K562 (cell line): ENCODE results near the gene ITGB2. TPM values are rescaled to one million over a fixed set of nuclear protein-coding genes. Genes with fewer than 3 reads are reported as not detected.

Experiments used
- CBX5 ChIP-seq: IDR thresholded peaks from 2 replicates; pipeline ENCODE4 v1.6.1; 2014; ENCODE audit warnings: low read depth, borderline replicate concordance
- CHD2 ChIP-seq: IDR thresholded peaks from 2 replicates; pipeline ENCODE4 v1.6.1; 2011; ENCODE audit warnings: low read depth, low read length
- ESRRA ChIP-seq: fragments of 450-650 bp; IDR thresholded peaks from 2 replicates; pipeline ENCODE4 v1.6.1; 2014; ENCODE audit warnings: low read depth, mild to moderate bottlenecking, moderate library complexity, borderline replicate concordance
- ID3 ChIP-seq, 2 experiments: fragments of 250-450 bp in 1 of 2; fragments of 450-650 bp in 1 of 2; sonication (Bioruptor Pico) in 1 of 2; IDR thresholded peaks; 2 replicates each; pipeline versions ENCODE4 v1.6.1 to v1.8.0; 2016 to 2021; ENCODE audit warnings: mild to moderate bottlenecking in 2 of 2, moderate library complexity in 2 of 2, missing compliant biosample characterization in 1 of 2, missing genetic modification characterization in 1 of 2
- NR4A1 ChIP-seq, 2 experiments: fragments of 250-450 bp in 1 of 2; fragments of 450-650 bp in 1 of 2; sonication (Bioruptor Pico) in 1 of 2; IDR thresholded peaks; 2 replicates each; pipeline versions ENCODE4 v1.4.0 to v1.6.1; 2016 to 2020; ENCODE audit warnings: mild to moderate bottlenecking in 2 of 2, missing compliant biosample characterization in 1 of 2, missing genetic modification characterization in 1 of 2, moderate library complexity in 1 of 2
- NRF1 ChIP-seq, 2 experiments: fragments of 450-650 bp; IDR thresholded peaks in 1 of 2; conservative IDR thresholded peaks in 1 of 2; 2 replicates each; pipeline ENCODE4 v1.6.1; 2014; ENCODE audit warnings: mild to moderate bottlenecking in 2 of 2
- SRSF1 ChIP-seq: fragments of 200-400 bp; formaldehyde crosslinking; IDR thresholded peaks from 2 replicates; pipeline ENCODE4 v1.6.1; 2017; ENCODE audit warnings: mild to moderate bottlenecking, low read depth, low read length, moderate library complexity
- ZBTB11 ChIP-seq, 3 experiments: fragments of 200-800 bp in 1 of 3; fragments of 250-450 bp in 1 of 3; fragments of 450-650 bp in 1 of 3; sonication (Bioruptor Pico) in 1 of 3; sonication (Bioruptor generic) in 1 of 3; formaldehyde crosslinking in 1 of 3; IDR thresholded peaks; 2 replicates each; pipeline versions ENCODE4 v1.6.1 to v1.8.0; 2016 to 2022; ENCODE audit warnings: mild to moderate bottlenecking in 2 of 3, missing genetic modification characterization in 2 of 3, missing compliant biosample characterization in 1 of 3, moderate library complexity in 1 of 3
- ZNF589 ChIP-seq: fragments of 200-800 bp; sonication (Bioruptor generic); IDR thresholded peaks from 2 replicates; pipeline ENCODE4 v1.6.1; 2016; ENCODE audit warnings: low read depth, missing genetic modification characterization, missing compliant biosample characterization
- polyA plus RNA-seq, 8 experiments: library from polyadenylated mRNA; depleted of rRNA in 4 of 8; stranded (reverse) in 5 of 8; unstranded in 3 of 8; fragments of >200 nt; fragmentation: Nextera tagmentation in 2 of 8; fragmentation: Illumina TruSeq in 1 of 8; extraction: Ambion mirVana in 2 of 8; extraction: Trizol in 1 of 8; gene quantifications; 2 replicates each; pipeline versions ENCODE4 v1.2.1 to v1.2.3, GENCODE V29; 2011 to 2014; ENCODE audit warnings: inconsistent platforms in 1 of 8, missing spikeins in 1 of 8
- total RNA-seq, 7 experiments: library from RNA; depleted of rRNA in 6 of 7; stranded (reverse); fragments of >200 nt in 6 of 7; fragmentation: Illumina TruSeq in 2 of 7; extraction: Trizol in 2 of 7; gene quantifications; 2 replicates each; pipeline versions ENCODE4 v1.2.1 to v1.2.3, GENCODE V29; 2011 to 2021; ENCODE audit warnings: low replicate concordance in 1 of 7
- TF ChIP-seq, protein P1 (sequence below): fragments of 450-650 bp; IDR thresholded peaks from 2 replicates; pipeline ENCODE4 v1.6.1; 2016; ENCODE audit warnings: low read depth

The ITGB2 gene
- total and polyA plus RNA-seq, 9 of the 15 experiments (the other 6 are each of a cell fraction or from before 2014, with no cell fraction given): 0.07 to 1.3 (median 0.51) TPM; not detected in 2

- TF ChIP-seq ID3 (CRISPR knock-in tag; IDR thresholded peaks at IDR 0.05) (no peak), ID3 (tag; IDR thresholded peaks at IDR 0.05) (0 out of 2 replicates have a peak, but pooled peaks have one; percentile 9), CBX5 (no peak), SRSF1 (no peak), ZNF589 (CRISPR knock-in tag) (peak; percentile 31; the same call in 1 of the 2 replicates), NRF1 (conservative IDR thresholded peaks at IDR 0.05 in 1 of 2, IDR thresholded peaks at IDR 0.05 in 1 of 2) (no peak), CHD2 (no peak), ESRRA (0 out of 2 replicates have a peak, but pooled peaks have one; percentile 6), ZBTB11 (CRISPR knock-in tag; IDR thresholded peaks at IDR 0.05) (0 out of 6 replicates have a peak, but pooled peaks of 1 of the 3 experiments have one; percentile 11), NR4A1 (CRISPR knock-in tag; IDR thresholded peaks at IDR 0.05) (no peak), NR4A1 (tag; IDR thresholded peaks at IDR 0.05) (no peak)
- TF ChIP-seq, protein P1, sequence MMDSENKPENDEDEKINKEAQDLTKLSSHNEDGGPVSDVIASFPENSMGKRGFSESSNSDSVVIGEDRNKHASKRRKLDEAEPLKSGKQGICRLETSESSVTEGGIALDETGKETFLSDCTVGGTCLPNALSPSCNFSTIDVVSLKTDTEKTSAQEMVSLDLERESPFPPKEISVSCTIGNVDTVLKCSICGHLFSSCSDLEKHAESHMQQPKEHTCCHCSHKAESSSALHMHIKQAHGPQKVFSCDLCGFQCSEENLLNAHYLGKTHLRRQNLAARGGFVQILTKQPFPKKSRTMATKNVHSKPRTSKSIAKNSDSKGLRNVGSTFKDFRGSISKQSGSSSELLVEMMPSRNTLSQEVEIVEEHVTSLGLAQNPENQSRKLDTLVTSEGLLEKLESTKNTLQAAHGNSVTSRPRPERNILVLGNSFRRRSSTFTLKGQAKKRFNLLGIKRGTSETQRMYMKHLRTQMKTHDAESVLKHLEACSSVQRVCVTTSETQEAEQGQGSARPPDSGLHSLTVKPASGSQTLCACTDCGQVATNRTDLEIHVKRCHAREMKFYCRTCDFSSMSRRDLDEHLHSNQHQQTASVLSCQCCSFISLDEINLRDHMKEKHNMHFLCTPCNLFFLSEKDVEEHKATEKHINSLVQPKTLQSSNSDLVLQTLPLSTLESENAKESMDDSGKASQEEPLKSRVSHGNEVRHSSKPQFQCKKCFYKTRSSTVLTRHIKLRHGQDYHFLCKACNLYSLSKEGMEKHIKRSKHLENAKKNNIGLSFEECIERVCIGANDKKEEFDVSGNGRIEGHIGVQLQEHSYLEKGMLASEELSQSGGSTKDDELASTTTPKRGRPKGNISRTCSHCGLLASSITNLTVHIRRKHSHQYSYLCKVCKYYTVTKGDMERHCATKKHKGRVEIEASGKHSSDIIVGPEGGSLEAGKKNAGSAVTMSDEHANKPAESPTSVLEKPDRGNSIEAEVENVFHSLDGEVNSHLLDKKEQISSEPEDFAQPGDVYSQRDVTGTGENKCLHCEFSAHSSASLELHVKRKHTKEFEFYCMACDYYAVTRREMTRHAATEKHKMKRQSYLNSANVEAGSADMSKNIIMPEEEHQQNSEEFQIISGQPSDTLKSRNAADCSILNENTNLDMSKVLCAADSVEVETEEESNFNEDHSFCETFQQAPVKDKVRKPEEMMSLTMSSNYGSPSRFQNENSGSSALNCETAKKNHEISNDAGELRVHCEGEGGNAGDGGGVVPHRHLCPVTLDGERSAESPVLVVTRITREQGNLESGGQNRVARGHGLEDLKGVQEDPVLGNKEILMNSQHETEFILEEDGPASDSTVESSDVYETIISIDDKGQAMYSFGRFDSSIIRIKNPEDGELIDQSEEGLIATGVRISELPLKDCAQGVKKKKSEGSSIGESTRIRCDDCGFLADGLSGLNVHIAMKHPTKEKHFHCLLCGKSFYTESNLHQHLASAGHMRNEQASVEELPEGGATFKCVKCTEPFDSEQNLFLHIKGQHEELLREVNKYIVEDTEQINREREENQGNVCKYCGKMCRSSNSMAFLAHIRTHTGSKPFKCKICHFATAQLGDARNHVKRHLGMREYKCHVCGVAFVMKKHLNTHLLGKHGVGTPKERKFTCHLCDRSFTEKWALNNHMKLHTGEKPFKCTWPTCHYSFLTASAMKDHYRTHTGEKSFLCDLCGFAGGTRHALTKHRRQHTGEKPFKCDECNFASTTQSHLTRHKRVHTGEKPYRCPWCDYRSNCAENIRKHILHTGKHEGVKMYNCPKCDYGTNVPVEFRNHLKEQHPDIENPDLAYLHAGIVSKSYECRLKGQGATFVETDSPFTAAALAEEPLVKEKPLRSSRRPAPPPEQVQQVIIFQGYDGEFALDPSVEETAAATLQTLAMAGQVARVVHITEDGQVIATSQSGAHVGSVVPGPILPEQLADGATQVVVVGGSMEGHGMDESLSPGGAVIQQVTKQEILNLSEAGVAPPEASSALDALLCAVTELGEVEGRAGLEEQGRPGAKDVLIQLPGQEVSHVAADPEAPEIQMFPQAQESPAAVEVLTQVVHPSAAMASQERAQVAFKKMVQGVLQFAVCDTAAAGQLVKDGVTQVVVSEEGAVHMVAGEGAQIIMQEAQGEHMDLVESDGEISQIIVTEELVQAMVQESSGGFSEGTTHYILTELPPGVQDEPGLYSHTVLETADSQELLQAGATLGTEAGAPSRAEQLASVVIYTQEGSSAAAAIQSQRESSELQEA: no peak
- TF ChIP-seq, all 486 proteins: peak for 10
Observed at GRCh38 chr21:44881198-44881872, 39.4 kb downstream of the ITGB2 start (continued).
